K562 (cell line): Measurements from ENCODE around the gene MSRB2. TPM values are rescaled to one million over a fixed set of nuclear protein-coding genes. Genes with fewer than 3 reads are reported as not detected.

ENCODE experiments used
- ATAC-seq: fragments of 200-7000 bp; cut with Tn5 transposase; 3 replicates; pipeline ENCODE4 v1.9.1; 2020; ENCODE audit warnings: moderate library complexity
- BruUV-seq: library from RNA; stranded (reverse); fragments of 400-500 nt; replicated peaks from 2 replicates; lab custom pipeline; 2021; lab: Mats Ljungman, UMichigan
- CTCF ChIA-PET: fragments of 300-600 bp; formaldehyde crosslinking; extraction: SDS; loops from one replicate; lab custom pipeline; 2021; ENCODE audit warnings: low intra/inter-chr PET ratio; lab: Yijun Ruan, JAX
- POLR2A ChIA-PET: fragments of 300-600, 350-650 bp; sonication (Branson Sonifier 250); formaldehyde crosslinking; extraction: SDS; loops from one replicate; lab custom pipeline; 2021; ENCODE audit warnings: antibody characterized with exemption, inconsistent platforms; lab: Yijun Ruan, JAX
- DNase-seq, 4 experiments: peaks; one replicate each; pipeline versions ENCODE4 v3.0.0 to v3.0.0-alpha.2; 2011 to 2018; ENCODE audit warnings: low spot score in 3 of 4, mixed read lengths in 3 of 4; ENCODE audit errors: extremely low read depth in 1 of 4
- FAIRE-seq: peaks from 2 replicates; lab custom pipeline; 2011; peaks lifted over from hg19 to GRCh38; lab: Jason Lieb, UNC
- H2AFZ ChIP-seq: 2 replicates; pipeline ENCODE4 v1.6.0; 2011; ENCODE audit warnings: low read depth, low read length, control low read depth, inconsistent platforms
- H3K27ac ChIP-seq: fragments of 200-600 bp; 3 replicates; pipeline ENCODE4 v1.8.0; 2011; ENCODE audit warnings: low read depth, mild to moderate bottlenecking, control low read depth, inconsistent platforms, low read length, moderate library complexity, mixed read lengths; ENCODE audit errors: extremely low read depth
- H3K27me3 ChIP-seq, 2 experiments: fragments of 300-600 bp in 1 of 2; 2 replicates in 1 of 2; 3 replicates in 1 of 2; pipeline versions ENCODE4 v1.6.0 to v1.8.0; 2011; ENCODE audit warnings: inconsistent platforms in 2 of 2, low read length in 2 of 2, mild to moderate bottlenecking in 1 of 2, mixed read lengths in 1 of 2, moderate library complexity in 1 of 2; ENCODE audit not compliant: control insufficient read depth in 2 of 2, insufficient read depth in 2 of 2
- H3K36me3 ChIP-seq: fragments of 300-600 bp; 3 replicates; pipeline ENCODE4 v1.8.0; 2011; ENCODE audit warnings: mild to moderate bottlenecking, low read length, inconsistent platforms; ENCODE audit not compliant: control insufficient read depth, insufficient read depth
- H3K4me1 ChIP-seq, 2 experiments: fragments of 200-600 bp in 1 of 2; replicated peaks in 1 of 2; 2 replicates in 1 of 2; 3 replicates in 1 of 2; pipeline versions ENCODE4 v1.5.1 to v1.8.0; 2011; ENCODE audit warnings: inconsistent platforms in 2 of 2, low read length in 2 of 2, mild to moderate bottlenecking in 1 of 2, mixed read lengths in 1 of 2, moderate library complexity in 1 of 2; ENCODE audit not compliant: control insufficient read depth in 2 of 2, insufficient read depth in 2 of 2
- H3K4me2 ChIP-seq: 2 replicates; pipeline ENCODE4 v1.6.1; 2011; ENCODE audit warnings: low read length, control low read depth, inconsistent platforms, mixed read lengths; ENCODE audit not compliant: insufficient read depth
- H3K4me3 ChIP-seq: fragments of 200-600 bp; sonication (generic), shearing (Covaris generic); 2 replicates; pipeline ENCODE4 v1.5.1; 2016; ENCODE audit warnings: control low read depth, inconsistent platforms
- H3K79me2 ChIP-seq: fragments of 200-600 bp; 3 replicates; pipeline ENCODE4 v1.8.0; 2011; ENCODE audit warnings: low read length, inconsistent platforms; ENCODE audit not compliant: control insufficient read depth, insufficient read depth
- H3K9ac ChIP-seq, 2 experiments: 2 replicates each; pipeline versions ENCODE4 v1.6.0 to v1.6.1; 2011; ENCODE audit warnings: low read depth in 2 of 2, low read length in 2 of 2, control low read depth in 1 of 2, inconsistent platforms in 1 of 2, mild to moderate bottlenecking in 1 of 2, mixed read lengths in 1 of 2; ENCODE audit not compliant: insufficient read depth in 1 of 2
- H3K9me1 ChIP-seq: one replicate; pipeline ENCODE4 v1.6.0; 2011; ENCODE audit warnings: inconsistent platforms, mild to moderate bottlenecking, low read length, moderate library complexity; ENCODE audit not compliant: control insufficient read depth, insufficient read depth
- H3K9me3 ChIP-seq: replicated peaks from 2 replicates; pipeline ENCODE4 v1.5.1; 2011; ENCODE audit warnings: low read depth, low read length, inconsistent platforms; ENCODE audit not compliant: control insufficient read depth, insufficient read depth
- H4K20me1 ChIP-seq: replicated peaks from 2 replicates; pipeline ENCODE4 v1.6.1; 2011; ENCODE audit warnings: low read length, inconsistent platforms, mixed read lengths; ENCODE audit not compliant: control insufficient read depth, insufficient read depth
- ARHGAP35 ChIP-seq: fragments of 450-650 bp; IDR thresholded peaks from 2 replicates; pipeline ENCODE4 v1.6.1; 2018; ENCODE audit not compliant: partially characterized antibody
- CLOCK ChIP-seq: fragments of 250-450 bp; sonication (Bioruptor Pico); IDR thresholded peaks from 2 replicates; pipeline ENCODE4 v1.4.0; 2020; ENCODE audit warnings: mild to moderate bottlenecking, moderate library complexity, borderline replicate concordance
- COPS2 ChIP-seq: fragments of 450-650 bp; conservative IDR thresholded peaks from 2 replicates; pipeline ENCODE4 v1.6.1; 2016; ENCODE audit warnings: mild to moderate bottlenecking, moderate library complexity
- EWSR1 ChIP-seq: fragments of 450-650 bp; IDR thresholded peaks from 2 replicates; pipeline ENCODE4 v1.6.1; 2018; ENCODE audit warnings: borderline replicate concordance, mild to moderate bottlenecking, low read depth, moderate library complexity; ENCODE audit not compliant: partially characterized antibody
- GABPB1 ChIP-seq: sonication (generic); formaldehyde crosslinking; IDR thresholded peaks from 2 replicates; pipeline ENCODE4 v1.8.0; 2022; ENCODE audit warnings: mild to moderate bottlenecking, missing genetic modification reagents
- GTF2F1 ChIP-seq: IDR thresholded peaks from 2 replicates; pipeline ENCODE4 v1.6.1; 2011; ENCODE audit warnings: low read depth, low read length, improper control_type of control experiment
- IRF2 ChIP-seq: sonication (generic); formaldehyde crosslinking; IDR thresholded peaks from 2 replicates; pipeline ENCODE4 v1.8.1; 2022; ENCODE audit warnings: mild to moderate bottlenecking, missing genetic modification reagents
- NFIX ChIP-seq: fragments of 250-450 bp; sonication (Bioruptor Pico); IDR thresholded peaks from 2 replicates; pipeline ENCODE4 v1.4.0; 2020; ENCODE audit warnings: low read depth, mild to moderate bottlenecking, moderate library complexity
- PHB2 ChIP-seq: fragments of 450-650 bp; IDR thresholded peaks from 2 replicates; pipeline ENCODE4 v1.6.1; 2017; ENCODE audit warnings: low read depth
- PHF21A ChIP-seq: fragments of 450-650 bp; IDR thresholded peaks from 2 replicates; pipeline ENCODE4 v1.6.1; 2017; ENCODE audit warnings: low read depth, borderline replicate concordance
- SAP30 ChIP-seq: fragments of 200-600 bp; sonication (generic); IDR thresholded peaks from 2 replicates; pipeline ENCODE4 v1.6.1; 2012; ENCODE audit warnings: borderline replicate concordance, low read depth, mild to moderate bottlenecking, moderate library complexity, low read length, control low read depth, inconsistent platforms; ENCODE audit not compliant: insufficient read depth, poor library complexity, severe bottlenecking
- XRCC4 ChIP-seq: IDR thresholded peaks from one replicate; pipeline ENCODE4 v1.6.1; 2011; ENCODE audit not compliant: insufficient read depth, insufficient read length; ENCODE audit errors: extremely low read depth
- ZFPM2 ChIP-seq: fragments of 250-450 bp; sonication (Bioruptor Pico); IDR thresholded peaks from 2 replicates; pipeline ENCODE4 v1.5.1; 2022; ENCODE audit warnings: mild to moderate bottlenecking
- ZNF280B ChIP-seq: fragments of 250-450 bp; sonication (Bioruptor Pico); IDR thresholded peaks from 2 replicates; pipeline ENCODE4 v1.5.1; 2021; ENCODE audit warnings: mild to moderate bottlenecking
- WGBS: fragments of 100-300 bp; shearing (Covaris generic); methylation state at CpG from one replicate; pipeline ENCODE4 v1.1.6; 2016; ENCODE audit warnings: low coverage, mixed read lengths; ENCODE audit not compliant: insufficient coverage; ENCODE audit errors: missing lambda C conversion rate; 5-methylcytosine and 5-hydroxymethylcytosine counted together
- in situ Hi-C: fragments of 300-500 bp; cut with MboI; formaldehyde crosslinking; loops from 4 replicates; pipeline ENCODE4 v1.15.0; 2018; ENCODE audit warnings: inconsistent platforms, mixed read lengths
- intact Hi-C: fragments of 100-400 bp; cut with micrococcal nuclease; formaldehyde crosslinking; loops from 2 replicates; pipeline ENCODE4 v1.14.2; 2022
- polyA plus RNA-seq, 8 experiments: library from polyadenylated mRNA; depleted of rRNA in 4 of 8; stranded (reverse) in 5 of 8; unstranded in 3 of 8; fragments of >200 nt; fragmentation: Nextera tagmentation in 2 of 8; fragmentation: Illumina TruSeq in 1 of 8; extraction: Ambion mirVana in 2 of 8; extraction: Trizol in 1 of 8; gene quantifications; 2 replicates each; pipeline versions ENCODE4 v1.2.1 to v1.2.3, GENCODE V29; 2011 to 2014; ENCODE audit warnings: inconsistent platforms in 1 of 8, missing spikeins in 1 of 8
- total RNA-seq, 7 experiments: library from RNA; depleted of rRNA in 6 of 7; stranded (reverse); fragments of >200 nt in 6 of 7; fragmentation: Illumina TruSeq in 2 of 7; extraction: Trizol in 2 of 7; gene quantifications; 2 replicates each; pipeline versions ENCODE4 v1.2.1 to v1.2.3, GENCODE V29; 2011 to 2021; ENCODE audit warnings: low replicate concordance in 1 of 7
- TF ChIP-seq, protein P1 (sequence below): fragments of 450-650 bp; IDR thresholded peaks from 2 replicates; pipeline ENCODE4 v1.7.0; 2016; ENCODE audit warnings: borderline replicate concordance

The MSRB2 gene
- total and polyA plus RNA-seq, 9 of the 15 experiments (the other 6 are each of a cell fraction or from before 2014, with no cell fraction given) = 1.5 to 22.3 (median 5.9) TPM

- no peak for FAIRE-seq
- WGBS = 26% methylated on average over 13 of the region's 13 CpGs
- TF ChIP-seq PHF21A = no peak
- TF ChIP-seq, protein P1, sequence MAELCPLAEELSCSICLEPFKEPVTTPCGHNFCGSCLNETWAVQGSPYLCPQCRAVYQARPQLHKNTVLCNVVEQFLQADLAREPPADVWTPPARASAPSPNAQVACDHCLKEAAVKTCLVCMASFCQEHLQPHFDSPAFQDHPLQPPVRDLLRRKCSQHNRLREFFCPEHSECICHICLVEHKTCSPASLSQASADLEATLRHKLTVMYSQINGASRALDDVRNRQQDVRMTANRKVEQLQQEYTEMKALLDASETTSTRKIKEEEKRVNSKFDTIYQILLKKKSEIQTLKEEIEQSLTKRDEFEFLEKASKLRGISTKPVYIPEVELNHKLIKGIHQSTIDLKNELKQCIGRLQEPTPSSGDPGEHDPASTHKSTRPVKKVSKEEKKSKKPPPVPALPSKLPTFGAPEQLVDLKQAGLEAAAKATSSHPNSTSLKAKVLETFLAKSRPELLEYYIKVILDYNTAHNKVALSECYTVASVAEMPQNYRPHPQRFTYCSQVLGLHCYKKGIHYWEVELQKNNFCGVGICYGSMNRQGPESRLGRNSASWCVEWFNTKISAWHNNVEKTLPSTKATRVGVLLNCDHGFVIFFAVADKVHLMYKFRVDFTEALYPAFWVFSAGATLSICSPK = no peak
- TF ChIP-seq ARHGAP35 = no peak
- no peak for TF ChIP-seq ZNF280B (CRISPR knock-in tag)
- TF ChIP-seq CLOCK (CRISPR knock-in tag) = no peak
- no peak for TF ChIP-seq XRCC4
- TF ChIP-seq ZFPM2 (CRISPR knock-in tag) = no peak
- TF ChIP-seq NFIX (CRISPR knock-in tag) = no peak
- no peak for TF ChIP-seq SAP30
- TF ChIP-seq PHB2 = no peak
- TF ChIP-seq EWSR1 = no peak
- no peak for TF ChIP-seq GABPB1
- TF ChIP-seq IRF2 (CRISPR knock-in tag) = no peak
- TF ChIP-seq COPS2 = no peak
- no peak for TF ChIP-seq GTF2F1
- Histone ChIP-seq H3K4me1 (no peaks in the 10 kb centered on the region), H3K9me3 (no peaks in the 10 kb centered on the region), H3K79me2 (no peaks in the 10 kb centered on the region), H3K27ac (no peak overlapping the region), H3K4me3 (no peak overlapping the region), H3K36me3 (no peaks in the 10 kb centered on the region), H3K9me1 (no peaks in the 10 kb centered on the region), H3K9ac (no peak overlapping the region), H4K20me1 (no peaks in the 10 kb centered on the region), H3K27me3 (no peaks in the 10 kb centered on the region), H3K4me2 (no peak overlapping the region), H2AFZ (no peak overlapping the region)
- intact Hi-C loops (no loop called here), in situ Hi-C loops (no loop called here)
- POLR2A ChIA-PET = interaction anchor here (1.6 kb wide), 1 partner anchor 11 kb away, joined by 4 read pairs; no protein-coding TSS in a partner anchor
- no peak for ATAC-seq
- DNase-seq = no peak
- no TSS peak for BruUV-seq
- CTCF ChIA-PET = no interaction called here
Observed at GRCh38 chr10:23110722-23111516, 15.5 kb downstream of the MSRB2 start.
